Measurements from ENCODE around the gene GJA3.

The GJA3 gene

DNA sequence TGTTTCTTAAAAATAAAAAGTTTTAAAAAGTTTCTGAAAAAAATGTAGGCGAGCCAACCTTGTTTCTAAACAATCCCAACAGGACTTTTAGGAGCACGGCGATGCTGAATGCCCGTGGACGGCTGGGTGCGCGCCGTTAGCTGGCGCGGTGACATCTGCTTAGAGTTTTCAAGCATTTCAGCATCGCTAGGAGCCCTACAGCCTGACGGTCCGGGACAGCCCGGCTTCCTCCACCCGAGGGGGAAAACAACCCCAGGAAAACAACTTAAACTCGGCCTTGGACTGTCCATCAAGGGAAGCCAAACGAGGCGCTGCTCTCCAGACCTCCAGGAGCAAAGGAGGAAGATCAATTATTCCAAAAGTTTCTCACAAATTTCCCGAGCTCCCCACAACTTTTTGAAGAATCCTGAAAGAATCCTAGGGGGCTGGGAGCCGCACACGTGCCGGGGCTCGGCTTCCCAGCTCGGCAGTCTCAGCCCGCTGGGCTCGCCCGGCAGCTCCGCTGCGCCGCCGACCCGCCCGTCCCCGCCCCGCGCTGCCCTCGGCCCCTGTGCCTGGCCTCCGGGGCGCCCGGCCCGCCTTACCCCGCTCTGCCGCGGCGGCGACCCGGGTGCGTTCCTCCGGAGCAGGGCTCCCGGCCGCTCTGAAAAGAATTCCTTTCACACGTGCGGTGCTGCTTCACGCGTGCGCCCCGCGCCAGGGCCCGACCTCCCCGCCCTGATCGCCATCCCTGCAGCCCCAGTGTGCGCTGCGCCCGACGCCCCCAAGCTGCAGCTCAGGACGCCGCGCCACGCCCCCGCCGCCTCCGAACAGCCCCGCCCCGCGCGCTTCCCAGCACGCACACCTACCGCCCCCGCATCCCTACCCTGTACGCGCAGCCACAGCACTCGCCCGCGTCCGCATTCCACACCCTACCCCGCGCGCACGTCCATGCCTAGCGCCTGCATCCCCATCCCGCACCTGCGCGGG, at the start of gene GJA3:
TSS of gene GJA3 (minus strand) at position 747 of the 969 bp plus-strand sequence. CDS start 17,764 bp downstream, outside the sequence.
- FAIRE-seq, result no peak
- DNase-seq (ENCODE audit: insufficient read length, low spot score), result no peak
- no peak for TF ChIP-seq CTCF (IDR thresholded peaks at IDR 0.05; ENCODE audit: insufficient read depth, missing control alignments)

DNA sequence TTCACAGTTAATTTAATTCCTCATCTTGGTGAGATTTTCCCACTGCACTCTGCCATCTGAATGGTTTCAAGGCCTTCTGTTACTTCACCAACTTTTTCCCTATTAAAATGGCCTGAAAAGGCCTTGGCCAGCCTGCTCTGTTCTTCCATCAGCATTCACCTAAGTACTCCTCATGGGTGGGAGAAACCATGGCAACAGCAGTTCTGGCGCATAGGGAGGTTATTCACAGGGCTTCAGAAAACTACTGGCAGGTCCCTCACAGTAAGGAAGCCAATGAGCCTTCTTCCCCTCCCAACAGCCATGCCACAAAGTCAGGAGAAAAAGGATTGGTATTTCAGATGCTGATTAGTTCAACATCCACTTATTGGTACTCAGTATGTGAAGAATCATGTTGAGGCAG, 49.1 kb upstream of the GJA3 start:
- no peak for TF ChIP-seq CTCF (IDR thresholded peaks at IDR 0.05; ENCODE audit: insufficient read depth, missing control alignments)
- no peak for DNase-seq (ENCODE audit: insufficient read length, low spot score)
- no peak for FAIRE-seq

- FAIRE-seq (no peak), DNase-seq (ENCODE audit: insufficient read length, low spot score) (no peak)
- no peak for TF ChIP-seq CTCF (IDR thresholded peaks at IDR 0.05; ENCODE audit: insufficient read depth, missing control alignments)
Observed at GRCh38 chr13:20206698-20207235, 45.9 kb upstream of the GJA3 start.

- no peak for TF ChIP-seq CTCF (IDR thresholded peaks at IDR 0.05; ENCODE audit: insufficient read depth, missing control alignments)
- DNase-seq (ENCODE audit: insufficient read length, low spot score), result no peak
Observed at GRCh38 chr13:20206065-20206697, 45.3 kb upstream of the GJA3 start.

GRCh38 chr13:20198781-20199180, 37.9 kb upstream of the GJA3 start:
- no peak for FAIRE-seq
- no peak for DNase-seq (ENCODE audit: insufficient read length, low spot score)
- TF ChIP-seq CTCF (IDR thresholded peaks at IDR 0.05; ENCODE audit: insufficient read depth, missing control alignments), result no peak

More at GRCh38 chr13:20206065-20206697, 45.3 kb upstream of the GJA3 start:
- no peak for FAIRE-seq

DNA sequence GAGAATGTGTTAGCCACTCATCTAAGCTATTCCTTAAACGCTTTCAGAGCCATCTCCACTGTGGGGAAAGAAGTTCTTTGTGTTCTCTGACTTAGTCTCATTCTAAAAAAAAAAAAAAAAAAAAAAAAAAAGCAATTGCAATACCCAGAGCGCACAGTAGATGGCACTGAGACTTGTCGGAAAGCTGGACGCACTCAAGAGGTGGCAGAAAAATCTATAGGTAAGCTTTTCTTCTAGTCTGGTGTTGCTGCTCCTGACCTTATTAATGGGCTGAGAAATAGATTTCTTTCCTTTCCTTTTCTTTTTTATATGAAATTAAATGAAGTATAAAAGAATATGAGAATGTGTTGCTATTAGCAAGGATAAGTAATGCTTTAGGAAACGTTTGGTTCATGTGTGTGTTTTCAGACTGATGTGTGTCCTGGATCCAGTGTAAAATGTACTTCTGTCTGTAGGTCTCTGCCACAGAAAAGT, 36.5 kb upstream of the GJA3 start:
- FAIRE-seq (no peak), DNase-seq (ENCODE audit: insufficient read length, low spot score) (no peak)
- TF ChIP-seq CTCF (IDR thresholded peaks at IDR 0.05; ENCODE audit: insufficient read depth, missing control alignments), result peak; percentile 58
